ENCODE measurements around the gene FAM117A.

GRCh38 chr17:49749730-49750129, 14.2 kb downstream of the FAM117A start:
- TF ChIP-seq CTCF (IDR thresholded peaks at IDR 0.05) (no peak), POLR2A (IDR thresholded peaks at IDR 0.05) (no peak)

Measured in lower leg skin (tissue), 3 donors.